CD4-positive, alpha-beta T cell (primary cell): ENCODE results near the gene CTNNA3. TPM values are rescaled to one million over a fixed set of nuclear protein-coding genes. Genes with fewer than 3 reads are reported as not detected.
A peak's percentile ranks its signal among the peaks of the same experiment; 100 is the strongest.

Experiments used
- ATAC-seq: fragments of 200-7000 bp; cut with Tn5 transposase; one replicate; pipeline ENCODE4 v1.10.0; 2022; ENCODE audit warnings: mild to moderate bottlenecking; ENCODE audit not compliant: poor library complexity
- CTCF ChIA-PET: fragments of 350-600 bp; sonication (Branson Sonifier 250); formaldehyde crosslinking; loops from one replicate; lab custom pipeline; 2021; ENCODE audit warnings: antibody characterized with exemption, inconsistent platforms; lab: Charles Lee
- POLR2A ChIA-PET: fragments of 350-600 bp; sonication (Branson Sonifier 250); formaldehyde crosslinking; loops from one replicate; lab custom pipeline; 2021; ENCODE audit warnings: antibody characterized with exemption, inconsistent platforms; lab: Charles Lee
- DNase-seq, 14 experiments: peaks; one replicate each; pipeline ENCODE4 v3.0.0-alpha.2; 2013 to 2020; ENCODE audit warnings: mixed read lengths in 2 of 14
- H3K27ac ChIP-seq, 2 donors: one replicate each; pipeline versions ENCODE4 v1.5.1 to v1.7.0; 2013; ENCODE audit warnings: low read length in 2 of 2, low read depth in 1 of 2, mild to moderate bottlenecking in 1 of 2
- H3K27me3 ChIP-seq, 2 experiments: 1 replicate in 1 of 2; 2 replicates in 1 of 2; pipeline versions ENCODE4 v1.6.1 to v1.7.0; 2013; ENCODE audit warnings: low read length in 2 of 2, control low read depth in 1 of 2, mild to moderate bottlenecking in 1 of 2, moderate library complexity in 1 of 2; ENCODE audit not compliant: insufficient read depth in 2 of 2, control insufficient read depth in 1 of 2
- H3K36me3 ChIP-seq: one replicate; pipeline ENCODE4 v1.6.1; 2013; ENCODE audit warnings: low read length, control low read depth; ENCODE audit not compliant: insufficient read depth
- H3K4me1 ChIP-seq: one replicate; pipeline ENCODE4 v1.6.1; 2013; ENCODE audit warnings: low read length, control low read depth; ENCODE audit not compliant: insufficient read depth
- H3K4me3 ChIP-seq: one replicate; pipeline ENCODE4 v1.5.1; 2013; ENCODE audit warnings: mild to moderate bottlenecking, low read length, moderate library complexity
- H3K9me3 ChIP-seq, 2 experiments: 1 replicate in 1 of 2; 2 replicates in 1 of 2; pipeline versions ENCODE4 v1.6.1 to v1.7.0; 2013; ENCODE audit warnings: low read length in 2 of 2, mild to moderate bottlenecking in 2 of 2, control low read depth in 1 of 2, moderate library complexity in 1 of 2; ENCODE audit not compliant: control insufficient read depth in 1 of 2, insufficient read depth in 1 of 2
- H3K27ac Mint-ChIP-seq: one replicate; pipeline ENCODE4 v1.8.0; 2020; ENCODE audit warnings: mixed read lengths
- H3K27me3 Mint-ChIP-seq: one replicate; pipeline ENCODE4 v1.8.0; 2021; ENCODE audit warnings: mixed read lengths
- H3K36me3 Mint-ChIP-seq: one replicate; pipeline ENCODE4 v1.8.0; 2021; ENCODE audit warnings: low read depth, mixed read lengths
- H3K4me1 Mint-ChIP-seq: one replicate; pipeline ENCODE4 v1.8.0; 2021; ENCODE audit warnings: low read depth, mixed read lengths
- H3K4me3 Mint-ChIP-seq: one replicate; pipeline ENCODE4 v1.8.0; 2020; ENCODE audit warnings: mild to moderate bottlenecking, mixed read lengths
- H3K9me3 Mint-ChIP-seq: one replicate; pipeline ENCODE4 v1.8.0; 2020; ENCODE audit warnings: mixed read lengths
- CTCF ChIP-seq: fragments of 200-600 bp; IDR thresholded peaks from one replicate; pipeline ENCODE4 v1.8.0; 2022; ENCODE audit warnings: antibody characterized with exemption, mild to moderate bottlenecking
- intact Hi-C, 2 experiments: fragments of 100-400 bp; cut with DNase I in 1 of 2; cut with micrococcal nuclease in 1 of 2; formaldehyde crosslinking; loops; one replicate each; pipeline versions ENCODE4 v1.15.1 to v1.9.0; 2023 to 2025; cut with DNase I, micrococcal nuclease
- polyA plus RNA-seq, 2 donors: library from polyadenylated mRNA; unstranded; fragments of 120-200 nt; gene quantifications; one replicate each; pipeline ENCODE4 v1.2.1, GENCODE V29; 2013
- total RNA-seq, 174 experiments: library from RNA in 2 of 174; stranded (reverse) in 2 of 174; gene quantifications; one replicate each; pipeline ENCODE4 v1.2.3 and lab custom pipeline; 2021 to 2026

CTNNA3 gene
- total RNA-seq (under 1 TPM in 1 of 2 experiments, not detected in 1; 0.80 TPM), total RNA-seq (lab: John Stamatoyannopoulos, UW) (0 to 1.2 (median 0.19) reads per million in 172 experiments)
- polyA plus RNA-seq (2013, experiment 1 of 2): 0.24 TPM
- 0.22 TPM for polyA plus RNA-seq (2013, experiment 2 of 2)

GRCh38 chr10:67696029-67696428, at the start of gene CTNNA3:
Gene CTNNA3, minus strand, starts transcription at chr10:67696195.
- ATAC-seq: no peak
- CTCF ChIA-PET: interaction anchor here (1.4 to 3.6 kb wide), 4 partner anchors 11 to 94 kb away, joined by 3 to 83 read pairs (median 13); no protein-coding TSS in a partner anchor

GRCh38 chr10:67735430-67735829, 39.4 kb upstream of the CTNNA3 start:
- peak in 3 of 14 experiments; percentile 18 to 35 (median 19) for DNase-seq
- H3K27ac Mint-ChIP-seq: no peak overlapping the region
- no peaks in the 10 kb centered on the region for H3K4me1 Mint-ChIP-seq
- no peak overlapping the region for H3K4me3 ChIP-seq
- no peak for TF ChIP-seq CTCF
- intact Hi-C loops: no loop called here
- no peaks in the 10 kb centered on the region for H3K36me3 Mint-ChIP-seq
- POLR2A ChIA-PET: no interaction called here
- ATAC-seq: peak; percentile 29
- no peak overlapping the region for H3K27ac ChIP-seq
- CTCF ChIA-PET: no interaction called here
- H3K27me3 Mint-ChIP-seq: peaks cover 4% of the 10 kb centered on the region
- H3K9me3 ChIP-seq: no peaks in the 10 kb centered on the region
- H3K36me3 ChIP-seq: no peaks in the 10 kb centered on the region
- no peaks in the 10 kb centered on the region for H3K27me3 ChIP-seq
- H3K4me1 ChIP-seq: no peaks in the 10 kb centered on the region
- H3K4me3 Mint-ChIP-seq: no peak overlapping the region
- no peaks in the 10 kb centered on the region for H3K9me3 Mint-ChIP-seq

More at GRCh38 chr10:67696029-67696428, at the start of gene CTNNA3:
- Mint-ChIP-seq H3K27ac (no peak within 1 kb of the TSS), H3K4me3 (no peak within 1 kb of the TSS), H3K36me3 (no peaks in the 10 kb centered on the region), H3K27me3 (peaks cover 34% of the 10 kb centered on the region), H3K9me3 (peaks cover 2% of the 10 kb centered on the region), H3K4me1 (peaks cover 15% of the 10 kb centered on the region)
- intact Hi-C loops: loop anchor here (5.0 to 10.0 kb wide), 3 partner anchors 66 to 609 kb away; no protein-coding TSS in a partner anchor
- no peak for DNase-seq
- Histone ChIP-seq H3K4me3 (no peak within 1 kb of the TSS), H3K4me1 (peaks cover 6% of the 10 kb centered on the region), H3K9me3 (peaks cover 0 to 3% of the 10 kb centered on the region in 2 experiments), H3K27me3 (no peaks in the 10 kb centered on the region), H3K27ac (no peak within 1 kb of the TSS), H3K36me3 (no peaks in the 10 kb centered on the region)
- POLR2A ChIA-PET: interaction anchor here (0.8 kb wide), 1 partner anchor 69 kb away, joined by 3 read pairs; no protein-coding TSS in a partner anchor
- TF ChIP-seq CTCF: no peak

GRCh38 chr10:67733511-67733910, 37.5 kb upstream of the CTNNA3 start:
- Histone ChIP-seq H3K27me3 (no peaks in the 10 kb centered on the region), H3K4me1 (no peaks in the 10 kb centered on the region), H3K9me3 (no peaks in the 10 kb centered on the region), H3K36me3 (no peaks in the 10 kb centered on the region), H3K4me3 (no peak overlapping the region), H3K27ac (no peak overlapping the region)
- peaks cover 4% of the 10 kb centered on the region for H3K27me3 Mint-ChIP-seq
- no peak for ATAC-seq
- ChIA-PET CTCF (interaction anchor here (0.9 to 1.2 kb wide), 3 partner anchors 9 to 36 kb away, joined by 3 to 4 read pairs (median 3); no protein-coding TSS in a partner anchor), POLR2A (interaction anchor here (1.3 kb wide), 1 partner anchor 31 kb away, joined by 5 read pairs; no protein-coding TSS in a partner anchor)
- intact Hi-C loops: no loop called here
- no peak overlapping the region for H3K4me3 Mint-ChIP-seq
- no peaks in the 10 kb centered on the region for H3K9me3 Mint-ChIP-seq
- no peak for DNase-seq
- no peaks in the 10 kb centered on the region for H3K36me3 Mint-ChIP-seq
- H3K27ac Mint-ChIP-seq: no peak overlapping the region
- TF ChIP-seq CTCF: no peak
- H3K4me1 Mint-ChIP-seq: no peaks in the 10 kb centered on the region
